Renal cortex interstitium (tissue), 11 donors: Measurements from ENCODE around the gene TRAPPC3. TPM values are rescaled to one million over a fixed set of nuclear protein-coding genes. Genes with fewer than 3 reads are reported as not detected.

Source experiments
- DNase-seq, 11 donors: peaks; one replicate each; pipeline ENCODE4 v3.0.0-alpha.2; 2013; ENCODE audit warnings: low read depth in 9 of 11, low spot score in 4 of 11; ENCODE audit errors: extremely low read depth in 1 of 11
- polyA plus RNA-seq, 3 donors: library from polyadenylated mRNA; unstranded; fragments of 120-200 nt; gene quantifications; one replicate each; pipeline ENCODE4 v1.2.1, GENCODE V29; 2013; ENCODE audit not compliant: insufficient read length in 3 of 3

Gene TRAPPC3
- polyA plus RNA-seq, 3 donors = 61.4 to 65.5 (median 64.4) TPM

- DNase-seq = no peak
These were observed 32.4 kb downstream of the TRAPPC3 start for GRCh38 chr1:36116901-36117300.

DNA sequence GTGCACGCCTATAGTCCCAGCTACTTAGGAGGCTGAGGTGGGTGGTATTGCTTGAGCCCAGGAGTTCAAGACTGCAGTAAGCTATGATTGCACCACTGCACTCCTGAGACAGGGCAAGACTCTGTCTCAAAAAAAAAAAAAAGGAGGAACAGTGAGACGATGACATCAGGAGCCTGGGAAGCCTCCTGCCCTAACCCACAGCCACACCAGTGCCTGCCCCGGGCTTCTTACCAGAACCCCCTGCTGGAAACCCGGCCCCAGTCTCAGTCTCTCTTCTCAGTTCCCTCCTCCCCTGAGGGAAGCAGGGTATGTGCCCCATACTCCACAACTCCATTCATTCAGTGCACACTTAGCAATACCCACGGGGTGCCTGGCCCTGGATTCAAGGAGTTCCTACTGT is 33.4 kb downstream of the TRAPPC3 start:
- DNase-seq = no peak

- no peak for DNase-seq
These were observed 34.1 kb downstream of the TRAPPC3 start for GRCh38 chr1:36115200-36115669.

DNA sequence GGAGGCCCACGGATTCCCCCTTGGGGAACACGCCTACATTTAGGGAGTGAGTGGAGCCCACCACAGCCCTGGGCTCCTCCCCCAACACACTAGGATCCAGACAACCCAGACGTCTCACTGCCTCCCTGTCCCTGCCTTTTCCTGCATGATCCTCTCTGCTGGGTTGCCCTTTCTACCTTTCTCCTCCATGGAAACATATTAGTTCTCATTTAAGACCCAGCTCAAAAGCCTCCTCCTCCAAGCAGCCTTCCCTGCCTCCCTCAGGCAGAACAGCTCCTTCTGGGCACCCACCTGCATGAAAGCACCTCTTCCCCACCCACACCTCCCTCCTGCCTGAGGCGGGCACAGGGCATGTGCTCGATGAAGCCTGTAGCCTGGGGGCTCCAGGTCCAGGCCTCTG is 34.9 kb downstream of the TRAPPC3 start:
- DNase-seq = no peak

DNA sequence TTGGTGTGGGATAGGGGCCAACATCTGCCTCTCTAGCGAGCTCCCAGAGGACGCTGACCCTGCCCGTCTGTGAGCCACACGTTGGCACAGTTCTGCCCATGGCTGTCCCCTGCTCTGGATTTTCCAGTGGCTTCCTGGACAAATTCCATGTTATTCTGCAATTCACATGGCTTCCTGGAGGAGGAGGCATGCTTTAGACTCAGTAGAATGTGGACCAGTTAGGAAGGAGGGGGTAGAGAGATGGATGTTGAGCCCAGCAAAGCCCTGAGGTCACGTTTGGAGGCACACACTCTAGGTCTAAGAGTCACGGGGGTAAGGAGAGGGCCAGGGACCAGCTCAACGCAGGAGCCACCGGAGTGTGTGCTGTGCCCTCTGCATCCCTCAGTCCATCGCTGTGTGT is 36.5 kb downstream of the TRAPPC3 start:
- DNase-seq = no peak

GRCh38 chr1:36111151-36111550 is 38.1 kb downstream of the TRAPPC3 start:
- no peak for DNase-seq

DNA sequence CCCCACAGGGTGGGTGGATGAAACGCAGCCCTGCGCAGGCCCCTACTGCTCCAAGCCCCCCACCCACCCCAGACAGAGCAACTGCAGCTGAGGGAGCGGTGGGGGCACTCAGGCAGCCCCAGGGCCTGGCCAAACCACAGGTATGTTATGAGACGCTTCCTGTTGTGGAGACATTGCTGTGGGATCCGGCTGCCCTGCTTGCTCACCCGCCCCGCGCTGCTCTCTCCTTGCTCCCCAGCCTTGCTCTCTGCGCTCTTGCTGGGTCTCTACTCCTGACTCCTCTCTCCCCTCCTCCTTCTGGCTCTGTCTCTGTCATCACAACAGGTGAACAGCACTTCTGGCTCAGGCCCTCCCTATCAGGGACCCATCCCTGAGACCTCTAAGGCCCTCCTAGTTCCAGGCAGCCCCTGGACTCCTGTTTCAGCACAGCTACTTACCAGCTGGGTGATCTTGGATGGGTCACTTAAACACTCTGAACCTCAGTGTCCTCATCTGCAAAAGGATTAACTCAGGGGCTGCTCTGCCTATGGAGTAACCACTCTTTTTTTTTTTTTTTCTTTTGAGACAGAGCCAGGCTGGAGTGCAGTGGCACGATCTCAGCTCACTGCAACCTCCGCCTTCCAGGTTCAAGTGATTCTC is 40.1 kb downstream of the TRAPPC3 start:
- no peak for DNase-seq

DNA sequence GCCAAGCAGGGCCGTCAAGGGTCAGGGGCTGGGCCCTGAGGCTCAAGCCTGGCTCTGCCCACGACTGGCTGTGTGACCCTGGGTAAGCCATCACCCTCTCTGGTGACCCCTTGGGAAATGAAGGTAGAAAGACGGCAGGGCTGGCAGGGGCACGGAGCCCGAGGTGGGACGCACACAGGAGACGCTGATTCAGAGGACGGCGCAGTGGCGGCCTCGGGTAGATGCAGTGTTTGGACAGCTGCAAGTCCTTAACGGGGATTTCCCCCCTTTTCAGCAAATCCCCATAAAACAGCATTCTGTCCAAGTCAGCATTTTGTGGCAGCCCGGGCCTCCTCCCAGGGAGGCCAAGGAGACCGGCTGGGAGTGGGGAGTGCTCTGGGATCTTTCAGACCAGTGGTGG is 41.0 kb downstream of the TRAPPC3 start:
- no peak for DNase-seq

GRCh38 chr1:36107394-36107793 is 41.9 kb downstream of the TRAPPC3 start:
- DNase-seq = no peak

DNA sequence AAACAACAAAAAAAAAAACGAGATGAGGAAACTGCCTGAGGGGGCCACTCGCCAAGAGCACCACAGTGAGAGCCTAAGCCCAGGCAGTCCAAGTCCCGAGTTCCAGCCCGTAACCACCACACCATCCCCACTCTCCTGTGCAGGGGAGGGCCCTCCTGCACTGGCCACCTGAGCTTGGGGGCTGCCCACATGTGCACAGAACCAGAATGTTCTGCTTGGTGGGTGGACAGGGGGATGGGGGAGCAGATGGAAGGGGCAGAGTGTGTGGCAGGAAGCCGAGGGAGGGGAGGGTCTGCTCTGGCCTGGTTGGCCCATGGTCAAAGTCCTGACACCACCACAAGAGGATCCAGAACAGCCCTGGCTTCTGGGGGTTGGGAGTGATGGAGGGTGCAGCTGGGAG is 43.0 kb downstream of the TRAPPC3 start:
- no peak for DNase-seq

DNA sequence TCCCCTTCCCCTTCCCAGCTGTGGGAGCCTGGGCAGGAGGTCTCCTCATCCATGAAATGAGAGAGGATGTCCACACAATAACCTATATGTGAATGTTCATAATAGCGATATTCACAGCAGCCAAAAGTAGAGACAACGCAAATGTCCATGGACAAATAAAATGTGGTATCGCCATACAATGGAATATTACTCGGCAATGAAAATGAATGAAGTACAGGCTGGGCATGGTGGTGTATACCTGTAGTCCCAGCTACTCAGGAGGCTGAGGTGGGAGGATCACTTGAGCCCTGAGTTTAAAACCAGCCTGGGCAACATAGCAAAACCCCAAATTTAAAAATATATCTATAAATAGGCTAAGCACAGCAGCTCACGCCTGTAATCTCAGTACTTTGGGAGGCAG is 47.7 kb downstream of the TRAPPC3 start:
- no peak for DNase-seq

DNA sequence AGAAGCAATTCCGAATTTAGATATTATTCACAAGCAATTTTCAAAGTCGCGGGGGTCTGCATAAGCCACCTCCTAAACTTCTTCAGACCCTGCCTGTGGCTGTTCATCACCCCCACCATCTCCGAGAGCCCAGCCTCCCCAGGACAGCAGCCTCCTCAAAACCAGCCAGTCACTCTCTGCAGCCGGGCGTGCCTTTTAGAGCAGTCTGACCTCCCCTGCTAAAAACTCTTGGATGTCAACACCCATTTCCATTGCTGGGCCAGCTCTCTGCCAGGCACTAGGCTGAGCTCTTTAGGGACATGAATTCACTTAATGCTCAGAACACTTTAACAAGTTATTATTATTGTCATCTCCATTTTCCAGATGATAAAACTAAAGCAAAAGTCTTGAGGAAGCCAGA is 48.9 kb downstream of the TRAPPC3 start:
- no peak for DNase-seq

- peak in 9 of 11 donors; percentile 42 to 75 (median 61) for DNase-seq
These were observed 49.5 kb downstream of the TRAPPC3 start for GRCh38 chr1:36099681-36100341.

DNA sequence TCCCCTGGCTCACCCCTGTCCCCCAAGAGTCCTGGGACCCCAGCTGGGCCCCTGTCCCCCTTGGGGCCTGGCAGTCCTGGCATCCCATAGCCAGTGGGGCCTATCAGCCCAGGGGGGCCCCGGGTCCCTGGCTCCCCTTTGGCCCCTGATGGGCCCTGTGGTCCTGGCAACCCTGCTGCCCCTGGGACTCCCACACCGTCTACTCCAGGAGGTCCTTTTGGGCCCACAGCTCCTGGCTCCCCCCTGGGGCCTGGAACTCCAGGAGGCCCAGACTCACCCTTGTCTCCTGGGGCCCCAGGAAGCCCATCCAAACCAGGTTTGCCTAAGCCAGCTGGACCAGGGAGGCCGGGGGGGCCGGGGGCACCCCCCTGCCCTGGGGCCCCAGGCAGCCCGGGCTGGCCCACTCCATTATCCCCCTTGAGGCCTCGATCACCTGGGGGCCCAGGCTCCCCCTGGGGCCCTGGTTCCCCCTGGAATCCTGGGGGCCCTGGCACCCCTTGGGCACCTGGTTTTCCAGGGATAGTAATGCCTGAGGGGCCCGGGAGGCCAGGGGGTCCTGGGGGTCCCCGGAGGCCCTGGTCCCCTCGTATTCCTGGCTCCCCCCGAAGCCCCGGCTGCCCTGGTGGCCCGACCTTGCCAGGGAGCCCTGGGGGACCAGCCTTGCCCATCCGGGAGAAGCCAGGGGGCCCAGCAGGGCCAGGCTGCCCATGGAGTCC is 50.5 kb downstream of the TRAPPC3 start:
- no peak for DNase-seq

- no peak for DNase-seq
These were observed 51.3 kb downstream of the TRAPPC3 start for GRCh38 chr1:36097693-36098585.

- DNase-seq = no peak
These were observed 52.5 kb downstream of the TRAPPC3 start for GRCh38 chr1:36096500-36097432.

DNA sequence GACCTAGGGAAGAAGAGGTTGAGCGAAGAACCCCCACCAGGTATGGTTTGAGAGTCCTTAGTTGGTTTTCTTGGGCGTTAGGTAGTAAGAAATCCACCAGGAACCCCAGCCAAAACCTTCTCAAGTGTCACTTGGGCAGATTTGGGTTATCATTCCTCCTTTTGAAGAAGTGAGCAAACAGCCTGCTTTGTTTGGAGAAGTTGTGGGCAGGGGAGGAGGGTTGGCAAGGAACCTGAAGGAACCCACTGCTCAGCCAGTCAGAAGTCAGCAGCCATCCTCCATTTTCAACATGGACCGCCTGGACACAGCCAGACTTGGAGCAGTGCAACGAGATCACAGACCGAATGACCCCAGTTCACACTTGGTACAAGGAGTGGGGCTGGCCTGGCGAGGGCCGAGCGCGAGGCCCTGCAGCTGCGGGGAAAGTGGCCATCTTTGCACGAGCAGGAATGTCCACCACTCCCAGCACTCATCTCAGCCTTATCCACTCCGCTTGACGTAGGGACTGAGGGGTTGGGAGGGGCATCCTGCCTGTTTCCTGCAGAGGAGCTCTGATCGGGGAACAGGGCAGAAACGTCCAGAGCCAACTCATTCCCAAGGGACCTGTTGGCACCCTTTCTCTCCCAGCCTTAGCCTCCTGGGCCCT is 53.4 kb downstream of the TRAPPC3 start:
- no peak for DNase-seq

DNA sequence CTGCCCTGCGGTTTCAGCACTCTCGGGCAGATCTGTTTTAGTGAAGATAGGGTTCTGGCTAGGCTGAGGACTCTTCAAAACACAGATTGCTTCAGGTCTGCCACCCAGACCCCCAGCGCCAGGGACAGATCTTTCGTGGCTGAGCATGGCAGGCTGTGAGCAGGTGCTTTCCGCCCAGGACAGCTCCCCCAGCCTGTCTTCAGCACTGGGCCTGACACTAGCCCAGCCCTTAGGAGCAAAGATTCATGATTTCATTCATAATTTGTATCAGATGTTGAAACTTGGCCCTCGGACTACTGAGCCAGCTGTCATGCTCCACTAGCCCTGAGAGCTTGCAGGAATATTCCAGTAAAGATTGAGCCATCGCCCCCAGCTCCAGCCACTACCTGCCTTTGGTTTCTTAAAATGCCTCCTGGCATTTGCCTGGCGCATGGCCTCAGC is 54.6 kb downstream of the TRAPPC3 start:
- DNase-seq = no peak
